Sigmoid colon (tissue), 4 donors: ENCODE data around the gene SLC17A5.

Experiments used
- CTCF ChIP-seq, 4 experiments: fragments of 450-650 bp in 3 of 4; fragments of 200-600 bp in 1 of 4; IDR thresholded peaks; one replicate each; pipeline ENCODE4 v1.5.1; 2016 to 2019; ENCODE audit warnings: antibody characterized with exemption in 4 of 4, mild to moderate bottlenecking in 3 of 4, moderate library complexity in 2 of 4
- EP300 ChIP-seq, 4 donors: sonication (generic); formaldehyde crosslinking; IDR thresholded peaks; one replicate each; pipeline ENCODE4 v1.6.1; 2017; ENCODE audit warnings: antibody characterized with exemption in 4 of 4
- POLR2AphosphoS5 ChIP-seq, 4 donors: sonication (generic); formaldehyde crosslinking; IDR thresholded peaks; one replicate each; pipeline ENCODE4 v1.6.1; 2017; ENCODE audit warnings: antibody characterized with exemption in 4 of 4

- TF ChIP-seq CTCF (IDR thresholded peaks at IDR 0.05), result no peak
- no peak for TF ChIP-seq POLR2AphosphoS5 (IDR thresholded peaks at IDR 0.05)
- TF ChIP-seq EP300 (IDR thresholded peaks at IDR 0.05), result no peak
Measured at GRCh38 chr6:73569121-73569520, 84.7 kb downstream of the SLC17A5 start.
